HG03196 (cell line): ENCODE measurements around the gene SH3BGRL3.
"Not testable (repeated sequence)": the region's sequence is repeated elsewhere in the genome, so short reads cannot be mapped to it uniquely, and the experiment has no call there.

Experiments used
- ATAC-seq: cut with Tn5 transposase; IDR thresholded peaks from one replicate; pipeline ENCODE4 v1.9.1; 2021; ENCODE audit not compliant: unreplicated experiment

The SH3BGRL3 gene

DNA sequence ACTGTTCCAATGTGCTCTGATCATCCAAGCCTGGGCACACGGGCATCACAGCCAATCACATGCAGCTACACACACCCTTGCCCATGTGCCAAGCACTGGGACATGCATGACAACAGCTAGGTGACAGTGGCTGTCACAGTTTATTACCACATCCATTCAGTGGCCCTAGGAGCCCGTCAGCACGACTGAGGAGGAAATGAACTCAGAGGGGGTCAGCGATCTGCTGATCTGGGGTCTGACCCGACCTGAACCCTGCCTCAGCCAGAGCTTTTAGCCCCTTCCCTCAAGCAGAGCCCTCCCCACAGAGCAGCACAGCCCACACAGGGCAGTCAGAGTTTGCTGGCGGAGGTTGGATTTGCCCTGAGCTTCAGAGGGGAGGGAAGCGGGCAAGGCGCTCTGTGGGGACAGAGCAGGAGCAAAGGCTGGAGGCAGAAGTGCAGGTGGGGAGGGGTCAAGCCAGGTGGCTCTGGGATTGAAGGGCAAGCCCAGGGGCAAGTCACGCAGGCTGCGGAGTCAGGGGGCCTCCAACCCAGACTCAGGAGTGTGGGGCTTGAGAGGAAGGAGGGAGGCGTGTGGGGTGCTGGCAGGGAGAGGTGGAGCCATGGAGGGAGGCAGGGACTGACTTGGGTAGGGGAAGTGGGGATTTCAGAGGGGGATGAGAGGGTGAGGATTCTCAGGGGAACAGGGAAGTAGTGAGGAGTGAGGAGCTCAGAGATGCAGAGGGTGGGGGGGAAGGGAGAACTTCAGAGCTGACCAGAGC lies 10.4 kb downstream of the SH3BGRL3 start:
- ATAC-seq: no peak

- no peak for ATAC-seq
Observed at GRCh38 chr1:26290882-26291261, 11.0 kb downstream of the SH3BGRL3 start.

DNA sequence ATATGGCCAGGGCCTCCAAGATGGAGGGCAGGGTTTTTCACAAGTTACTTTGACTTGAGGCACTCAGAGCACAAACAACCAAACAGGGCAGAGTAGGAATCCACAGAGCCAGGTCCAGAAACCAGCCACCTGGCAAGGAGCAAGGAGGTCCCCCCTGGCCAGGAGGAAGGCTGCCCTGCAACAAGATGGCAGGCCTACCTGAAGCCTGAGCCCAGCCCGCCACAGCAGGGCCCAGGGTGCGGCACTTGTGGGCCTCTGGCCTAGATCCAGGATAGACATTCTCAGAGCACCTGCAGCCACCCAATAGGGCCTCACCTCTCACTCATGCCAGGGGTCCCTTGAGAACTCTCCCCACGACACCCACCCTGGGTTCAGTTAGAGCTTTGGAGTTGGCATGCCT lies 11.5 kb downstream of the SH3BGRL3 start:
- ATAC-seq: no peak

- ATAC-seq: no peak
Observed at GRCh38 chr1:26291939-26292338, 12.1 kb downstream of the SH3BGRL3 start.

- ATAC-seq: not testable (repeated sequence)
Observed at GRCh38 chr1:26292735-26293134, 12.8 kb downstream of the SH3BGRL3 start.

DNA sequence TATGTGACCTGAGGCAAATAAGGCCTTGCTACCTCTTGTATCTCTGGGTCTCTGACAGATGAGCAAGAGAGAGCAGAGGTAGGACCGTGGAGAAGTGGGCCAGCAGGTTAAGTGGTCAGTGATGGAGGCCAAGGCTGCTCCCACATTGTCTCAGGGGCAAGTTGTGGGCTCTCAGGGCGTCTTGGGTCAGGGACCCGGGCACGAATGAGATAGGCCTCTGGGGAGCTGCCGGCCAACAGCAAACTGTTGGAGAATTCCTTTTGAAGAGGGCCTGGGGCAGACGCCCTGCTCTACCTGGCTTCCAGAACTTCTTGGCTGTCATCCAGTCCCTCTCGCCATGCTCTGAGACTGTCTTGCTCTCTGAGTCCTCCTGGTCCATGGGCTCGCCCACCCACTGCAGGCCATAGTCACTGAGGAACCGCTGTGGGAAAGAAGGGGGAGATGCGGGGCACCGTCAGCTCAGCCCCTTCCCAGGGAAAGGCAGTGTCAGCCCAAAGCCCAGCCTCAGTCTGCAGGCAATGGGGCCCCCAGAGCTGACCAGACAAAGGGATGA lies 14.1 kb downstream of the SH3BGRL3 start:
- ATAC-seq: no peak

GRCh38 chr1:26295194-26296138 lies 15.6 kb downstream of the SH3BGRL3 start:
- ATAC-seq: no peak

GRCh38 chr1:26296340-26297056 lies 16.6 kb downstream of the SH3BGRL3 start:
- ATAC-seq: no peak

- ATAC-seq: no peak
Observed at GRCh38 chr1:26297057-26297790, 17.3 kb downstream of the SH3BGRL3 start.

- ATAC-seq: no peak
Observed at GRCh38 chr1:26297791-26298124, 17.9 kb downstream of the SH3BGRL3 start.

GRCh38 chr1:26300578-26301275 lies 20.8 kb downstream of the SH3BGRL3 start:
- no peak for ATAC-seq

DNA sequence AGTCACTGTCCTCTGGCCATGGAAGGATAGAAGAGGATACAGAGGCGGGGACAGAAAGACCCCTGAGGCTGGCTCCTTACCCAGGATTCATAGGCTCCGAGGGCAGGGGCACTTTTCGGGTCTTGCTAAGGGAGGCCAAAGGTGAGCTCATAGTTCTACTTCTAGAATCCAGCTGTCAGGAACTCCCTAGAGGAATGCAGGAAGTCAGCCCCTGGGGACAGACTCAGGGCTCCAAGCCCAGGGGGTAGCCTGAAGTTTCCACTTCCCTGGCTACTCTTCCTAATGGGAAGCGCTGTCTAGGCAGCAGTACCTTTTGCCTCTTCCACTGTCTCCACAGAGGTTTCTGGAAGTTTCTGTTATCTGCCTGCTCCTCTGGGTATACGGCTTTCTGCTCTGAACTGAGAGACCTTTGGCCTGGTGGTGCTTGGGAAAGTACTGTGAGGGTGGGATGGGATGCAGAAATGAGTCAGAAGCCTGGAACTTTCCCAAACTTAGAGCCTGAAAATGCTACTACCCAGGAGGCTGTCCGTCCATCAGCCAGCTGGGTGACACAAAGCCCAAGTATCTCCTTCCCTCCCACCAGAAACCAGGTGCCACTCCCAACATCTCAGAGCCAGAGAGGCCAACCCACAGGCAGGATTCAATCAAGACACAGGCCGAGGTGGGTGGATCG lies 23.0 kb downstream of the SH3BGRL3 start:
- no peak for ATAC-seq

DNA sequence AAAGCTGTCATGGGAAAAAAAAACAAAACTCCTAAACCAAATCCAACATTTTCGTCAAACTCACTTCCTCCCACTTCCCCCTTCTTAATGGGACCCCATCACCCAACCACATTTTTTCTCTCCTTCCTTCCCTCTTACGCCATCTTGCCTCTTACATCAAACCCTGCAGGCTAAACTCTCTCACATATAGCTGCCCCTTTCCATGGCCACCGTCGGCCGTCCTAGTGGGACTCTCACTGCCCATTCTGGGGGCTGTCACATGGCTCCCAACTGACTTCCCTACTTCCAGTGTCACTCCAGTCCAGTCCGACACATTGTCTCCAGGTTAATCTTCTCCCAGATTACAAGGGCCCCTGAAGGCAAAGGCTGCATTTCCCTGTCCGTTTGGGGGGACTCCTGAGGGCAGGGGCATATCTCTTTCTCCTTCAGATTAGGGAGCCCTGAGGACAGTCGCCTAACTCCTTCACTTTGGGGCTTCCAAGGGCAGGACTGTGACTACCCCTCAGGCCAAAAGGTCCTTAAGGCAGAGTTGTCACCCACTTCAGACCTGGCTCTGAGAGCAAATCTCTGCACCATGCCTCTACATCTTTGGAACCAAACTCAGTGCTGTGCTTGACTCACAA lies 25.9 kb downstream of the SH3BGRL3 start:
- ATAC-seq: peak; percentile 14

DNA sequence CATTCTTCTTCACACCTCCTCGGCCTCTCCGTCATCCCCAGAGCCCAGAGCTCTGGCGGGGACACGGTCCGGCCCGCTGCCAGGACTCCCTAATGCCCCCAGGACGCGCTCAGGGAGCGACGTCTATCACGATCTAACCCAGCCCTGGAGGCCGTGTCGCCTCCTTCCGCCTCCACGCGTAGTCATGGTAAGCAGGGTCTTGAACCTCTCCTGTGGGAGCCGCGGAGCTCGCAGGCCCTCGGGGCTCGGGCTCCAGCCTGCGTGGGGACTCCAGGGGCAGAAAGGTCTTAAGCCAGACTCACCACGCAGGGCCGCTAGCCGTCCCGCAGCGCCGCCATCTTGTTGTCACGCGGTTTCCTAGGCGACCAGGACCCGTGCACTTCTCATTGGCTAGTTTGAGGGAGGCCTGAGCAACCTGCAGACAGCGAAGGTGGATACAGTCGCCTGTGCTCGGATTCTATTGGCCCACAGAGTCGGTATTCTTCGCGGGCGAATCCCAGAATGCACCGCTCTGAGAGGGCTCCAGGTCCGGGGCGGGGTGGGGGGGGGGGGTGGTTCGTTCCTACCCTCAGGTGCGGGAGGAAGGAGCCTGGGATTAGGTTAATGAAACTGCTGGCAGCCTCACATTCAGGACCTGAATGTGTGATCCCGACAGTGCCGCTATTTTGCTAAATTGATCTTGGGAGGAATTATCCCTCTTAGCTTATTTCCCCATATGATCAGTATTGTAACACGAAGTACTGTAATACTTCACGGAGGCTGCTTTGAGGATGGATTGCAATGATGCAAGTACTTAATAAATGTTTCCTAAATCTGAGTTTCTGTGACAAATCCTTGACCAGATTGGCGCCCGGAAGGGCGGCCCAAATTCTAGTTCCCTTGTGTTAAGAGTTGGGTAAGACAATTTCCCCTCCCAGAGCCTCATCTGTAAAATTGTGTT lies 26.7 kb downstream of the SH3BGRL3 start, which contains the start of gene UBXN11:
UBXN11 (minus strand) TSS at position 347 of the 940 bp plus-strand sequence. CDS start 3,753 bp downstream, outside the sequence.
- peak; percentile 91 for ATAC-seq

DNA sequence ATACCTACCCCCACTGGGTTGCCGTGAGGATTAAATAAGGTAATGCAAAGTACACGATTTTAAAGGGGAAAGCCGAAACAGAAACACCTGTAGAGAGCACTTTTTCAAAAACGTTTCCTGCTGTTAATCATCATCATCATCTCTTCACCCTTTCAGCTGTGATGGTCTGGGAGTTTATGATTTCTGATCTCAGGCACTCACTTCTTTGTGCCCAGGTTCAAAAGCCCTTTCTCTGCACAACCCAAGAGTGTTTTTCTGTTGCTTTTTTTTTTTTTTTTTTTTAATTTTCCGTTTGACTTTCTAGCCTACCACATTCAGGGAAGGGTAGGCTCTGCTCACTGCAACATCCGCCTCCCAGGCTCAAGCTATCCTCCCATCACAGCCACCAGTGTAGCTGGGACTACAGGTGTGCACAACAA lies 27.5 kb downstream of the SH3BGRL3 start:
- no peak for ATAC-seq

DNA sequence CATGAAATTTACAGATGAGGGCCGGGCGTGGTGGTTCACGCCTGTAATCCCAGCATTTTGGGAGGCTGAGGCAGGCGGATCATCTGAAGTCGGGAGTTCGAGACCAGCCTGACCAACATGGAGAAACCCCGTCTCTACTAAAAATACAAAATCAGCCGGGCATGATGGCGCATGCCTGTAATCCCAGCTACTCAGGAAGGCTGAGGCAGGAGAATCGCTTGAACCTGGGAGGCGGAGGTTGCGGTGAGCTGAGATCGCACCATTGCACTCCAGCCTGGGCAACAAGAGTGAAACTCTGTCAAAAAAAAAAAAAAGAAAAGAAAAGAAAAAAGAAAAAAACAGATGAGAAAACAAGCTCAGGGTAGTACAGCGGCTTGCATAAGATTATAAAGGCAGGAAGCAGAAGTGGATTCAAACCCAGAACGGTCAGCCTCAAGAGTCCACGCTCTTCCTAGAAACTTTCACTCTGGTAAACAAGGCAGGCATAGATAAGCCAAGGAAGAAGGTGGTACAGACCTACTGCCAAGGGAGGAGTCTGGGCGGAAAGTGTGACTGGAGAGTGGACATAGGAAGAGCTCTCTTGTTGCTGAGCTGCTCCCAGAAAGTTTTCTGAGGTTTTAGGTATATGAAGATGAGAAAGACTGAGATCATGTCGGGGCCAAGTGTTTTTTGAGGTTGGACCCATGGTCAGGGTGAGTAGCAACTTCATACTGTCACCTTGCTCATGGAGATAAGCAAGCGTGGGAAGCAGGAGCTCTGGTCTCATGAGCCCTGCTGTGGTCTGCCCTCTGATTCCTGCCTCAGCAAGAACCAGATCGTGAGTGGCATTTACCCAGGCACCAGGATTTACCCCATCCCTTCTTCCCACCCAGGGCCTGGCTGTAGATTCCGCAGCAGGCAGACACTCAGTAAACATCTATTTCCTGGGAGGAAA lies 28.3 kb downstream of the SH3BGRL3 start:
- not testable (repeated sequence) for ATAC-seq

GRCh38 chr1:26314501-26314900 lies 34.6 kb downstream of the SH3BGRL3 start:
- ATAC-seq: no peak
